Calu3 (cell line): ENCODE results near the gene CDKAL1. TPM values are rescaled to one million over a fixed set of nuclear protein-coding genes. Genes with fewer than 3 reads are reported as not detected.

Source experiments
- BruUV-seq: library from RNA; stranded (reverse); fragments of 400-500 nt; replicated peaks from 2 replicates; lab custom pipeline; 2021; lab: Mats Ljungman, UMichigan
- CTCF ChIA-PET: fragments of 300-600 bp; sonication (Branson Sonifier 250); formaldehyde crosslinking; loops from one replicate; lab custom pipeline; 2022; ENCODE audit warnings: antibody characterized with exemption; lab: Charles Lee
- DNase-seq: peaks from one replicate; pipeline ENCODE4 v3.0.0; 2022
- H3K27ac Mint-ChIP-seq: one replicate; pipeline ENCODE4 v1.8.0; 2022; ENCODE audit warnings: mixed read lengths; ENCODE audit not compliant: unreplicated experiment
- H3K27me3 Mint-ChIP-seq: one replicate; pipeline ENCODE4 v1.8.0; 2022; ENCODE audit warnings: mixed read lengths; ENCODE audit not compliant: unreplicated experiment
- H3K36me3 Mint-ChIP-seq: one replicate; pipeline ENCODE4 v1.8.0; 2022; ENCODE audit warnings: mild to moderate bottlenecking, moderate library complexity, mixed read lengths; ENCODE audit not compliant: insufficient read depth, unreplicated experiment
- H3K4me1 Mint-ChIP-seq: one replicate; pipeline ENCODE4 v1.8.0; 2022; ENCODE audit warnings: mild to moderate bottlenecking, low read depth, mixed read lengths; ENCODE audit not compliant: unreplicated experiment
- H3K4me3 Mint-ChIP-seq: one replicate; pipeline ENCODE4 v1.8.0; 2022; ENCODE audit warnings: mild to moderate bottlenecking, low read depth, moderate library complexity, mixed read lengths; ENCODE audit not compliant: unreplicated experiment
- H3K9me3 Mint-ChIP-seq: one replicate; pipeline ENCODE4 v1.8.0; 2022; ENCODE audit warnings: low read depth, mixed read lengths; ENCODE audit not compliant: unreplicated experiment
- intact Hi-C: fragments of 100-400 bp; cut with micrococcal nuclease; formaldehyde crosslinking; loops from one replicate; pipeline ENCODE4 v1.10.0; 2022; ENCODE audit not compliant: unreplicated experiment
- total RNA-seq: library from RNA; stranded (reverse); gene quantifications from 2 replicates; pipeline ENCODE4 v1.2.3, GENCODE V29; 2022
- TF ChIP-seq, protein P1 (sequence below): fragments of 200-600 bp; IDR thresholded peaks from one replicate; pipeline ENCODE4 v1.8.0; 2022; ENCODE audit warnings: antibody characterized with exemption; ENCODE audit not compliant: unreplicated experiment

CDKAL1 gene
- total RNA-seq, 1 experiment from 2014 or later, result 39.6 TPM

DNA sequence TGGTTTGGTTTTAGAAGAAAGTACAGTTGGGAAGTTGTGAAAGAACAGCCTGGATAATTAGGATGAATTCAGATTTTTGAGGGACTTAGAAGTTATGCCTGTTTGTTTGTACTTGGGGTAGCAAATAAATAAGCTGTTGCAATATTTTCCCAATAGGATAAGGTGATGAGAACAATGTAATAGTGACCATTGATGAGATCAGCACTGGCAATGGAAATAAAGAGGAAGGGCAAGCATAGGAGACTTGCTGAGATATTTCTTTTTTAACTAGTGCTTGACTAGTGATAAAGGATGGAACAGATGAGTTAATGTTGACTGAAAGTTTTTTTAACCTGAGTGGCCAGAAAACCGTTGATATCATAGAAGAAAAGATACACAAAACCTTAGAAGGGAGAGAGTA, 498.8 kb downstream of the CDKAL1 start:
- intact Hi-C loops, result no loop called here
- H3K36me3 Mint-ChIP-seq, result no peaks in the 10 kb centered on the region
- BruUV-seq, result no TSS peak
- H3K4me3 Mint-ChIP-seq, result no peak overlapping the region
- TF ChIP-seq, protein P1, sequence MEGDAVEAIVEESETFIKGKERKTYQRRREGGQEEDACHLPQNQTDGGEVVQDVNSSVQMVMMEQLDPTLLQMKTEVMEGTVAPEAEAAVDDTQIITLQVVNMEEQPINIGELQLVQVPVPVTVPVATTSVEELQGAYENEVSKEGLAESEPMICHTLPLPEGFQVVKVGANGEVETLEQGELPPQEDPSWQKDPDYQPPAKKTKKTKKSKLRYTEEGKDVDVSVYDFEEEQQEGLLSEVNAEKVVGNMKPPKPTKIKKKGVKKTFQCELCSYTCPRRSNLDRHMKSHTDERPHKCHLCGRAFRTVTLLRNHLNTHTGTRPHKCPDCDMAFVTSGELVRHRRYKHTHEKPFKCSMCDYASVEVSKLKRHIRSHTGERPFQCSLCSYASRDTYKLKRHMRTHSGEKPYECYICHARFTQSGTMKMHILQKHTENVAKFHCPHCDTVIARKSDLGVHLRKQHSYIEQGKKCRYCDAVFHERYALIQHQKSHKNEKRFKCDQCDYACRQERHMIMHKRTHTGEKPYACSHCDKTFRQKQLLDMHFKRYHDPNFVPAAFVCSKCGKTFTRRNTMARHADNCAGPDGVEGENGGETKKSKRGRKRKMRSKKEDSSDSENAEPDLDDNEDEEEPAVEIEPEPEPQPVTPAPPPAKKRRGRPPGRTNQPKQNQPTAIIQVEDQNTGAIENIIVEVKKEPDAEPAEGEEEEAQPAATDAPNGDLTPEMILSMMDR, result no peak
- no peaks in the 10 kb centered on the region for H3K9me3 Mint-ChIP-seq
- H3K27ac Mint-ChIP-seq, result peak overlapping the region; percentile 5
- H3K4me1 Mint-ChIP-seq, result peaks cover 17% of the 10 kb centered on the region
- CTCF ChIA-PET, result no interaction called here
- H3K27me3 Mint-ChIP-seq, result no peaks in the 10 kb centered on the region
- no peak for DNase-seq

DNA sequence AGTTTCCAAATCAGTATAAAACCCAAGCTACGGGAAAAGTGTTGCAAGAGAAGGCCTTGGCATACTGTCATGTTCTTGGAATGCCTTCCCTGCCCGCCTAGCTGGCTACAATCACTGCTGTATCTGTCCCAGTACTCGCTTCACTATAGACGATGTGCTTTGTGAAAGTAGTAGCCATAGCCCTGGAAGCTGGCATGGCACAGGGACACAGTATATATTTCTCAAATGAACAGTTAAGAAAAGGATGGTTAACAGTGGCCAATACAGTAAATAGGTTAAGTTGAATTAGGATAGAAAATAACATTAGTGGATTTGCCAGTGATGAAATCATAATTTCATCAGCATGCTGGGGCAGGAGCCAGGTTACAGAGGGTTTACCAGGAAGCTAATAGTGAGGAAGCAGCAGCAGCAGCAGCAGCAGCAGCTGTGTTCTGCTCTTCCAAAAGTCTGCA, 499.3 kb downstream of the CDKAL1 start:
- Mint-ChIP-seq H3K4me1 (peaks cover 17% of the 10 kb centered on the region), H3K4me3 (no peak overlapping the region), H3K27me3 (no peaks in the 10 kb centered on the region), H3K27ac (peak overlapping the region; percentile 5), H3K9me3 (no peaks in the 10 kb centered on the region), H3K36me3 (no peaks in the 10 kb centered on the region)
- no peak for DNase-seq
- intact Hi-C loops, result no loop called here
- CTCF ChIA-PET, result interaction anchor here (0.9 to 1.0 kb wide), 2 partner anchors 11 to 36 kb away, joined by 5 to 7 read pairs; no protein-coding TSS in a partner anchor
- TF ChIP-seq, protein P1, result no peak
- no TSS peak for BruUV-seq

DNA sequence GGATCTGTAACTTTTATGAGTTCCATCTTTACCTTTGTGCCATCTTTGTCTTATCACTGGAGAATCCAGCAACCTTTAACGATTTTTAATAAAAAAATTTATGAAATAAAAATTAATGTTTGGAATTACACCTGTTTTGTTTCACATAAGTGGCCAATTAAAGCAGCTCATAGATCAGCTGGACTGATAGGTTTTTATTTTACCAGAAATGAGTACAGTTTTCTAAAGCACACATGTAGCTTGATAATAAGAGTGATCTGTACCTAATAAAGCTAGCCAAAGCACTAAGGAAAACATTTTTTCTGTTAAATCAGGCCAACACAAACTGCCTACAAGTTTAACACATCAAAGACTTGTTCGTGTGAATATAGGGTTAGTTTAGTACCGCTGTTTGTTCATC, 500.1 kb downstream of the CDKAL1 start:
- no peak overlapping the region for H3K4me3 Mint-ChIP-seq
- peaks cover 17% of the 10 kb centered on the region for H3K4me1 Mint-ChIP-seq
- DNase-seq, result no peak
- H3K27ac Mint-ChIP-seq, result no peak overlapping the region
- H3K9me3 Mint-ChIP-seq, result no peaks in the 10 kb centered on the region
- no peaks in the 10 kb centered on the region for H3K27me3 Mint-ChIP-seq
- CTCF ChIA-PET, result interaction anchor here (0.6 to 1.0 kb wide), 3 partner anchors 12 to 133 kb away, joined by 5 to 7 read pairs (median 6); no protein-coding TSS in a partner anchor
- intact Hi-C loops, result no loop called here
- TF ChIP-seq, protein P1, result no peak
- H3K36me3 Mint-ChIP-seq, result no peaks in the 10 kb centered on the region
- no TSS peak for BruUV-seq

DNA sequence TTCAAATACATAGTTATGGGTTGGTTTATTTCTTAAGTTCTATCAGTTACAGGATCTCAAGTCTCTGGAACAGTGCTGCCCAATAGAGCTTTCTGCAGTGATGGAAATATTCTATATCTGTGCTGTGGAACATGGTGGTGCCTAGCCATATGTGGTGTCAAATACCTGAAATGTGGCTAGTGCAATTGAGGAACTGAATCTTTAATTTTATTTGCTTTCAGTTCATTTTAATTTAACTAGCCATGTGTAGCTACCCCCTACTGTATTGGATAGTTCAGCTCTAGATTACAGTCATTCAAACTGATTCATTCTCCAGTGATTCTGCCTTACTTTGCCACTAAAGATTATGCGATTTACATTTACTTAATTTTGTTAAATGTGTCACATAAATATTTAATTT, 503.2 kb downstream of the CDKAL1 start:
- CTCF ChIA-PET, result interaction anchor here (1.0 to 1.1 kb wide), 2 partner anchors 178 to 183 kb away, joined by 3 read pairs; no protein-coding TSS in a partner anchor
- intact Hi-C loops, result no loop called here
- peaks cover 17% of the 10 kb centered on the region for H3K4me1 Mint-ChIP-seq
- TF ChIP-seq, protein P1, result no peak
- BruUV-seq, result no TSS peak
- no peak for DNase-seq
- H3K27me3 Mint-ChIP-seq, result no peaks in the 10 kb centered on the region
- no peak overlapping the region for H3K4me3 Mint-ChIP-seq
- no peak overlapping the region for H3K27ac Mint-ChIP-seq
- H3K36me3 Mint-ChIP-seq, result no peaks in the 10 kb centered on the region
- no peaks in the 10 kb centered on the region for H3K9me3 Mint-ChIP-seq
